ENCODE data around the gene GRB10. TPM values are rescaled to one million over a fixed set of nuclear protein-coding genes. Genes with fewer than 3 reads are reported as not detected.
"Not testable (repeated sequence)": the region's sequence is repeated elsewhere in the genome, so short reads cannot be mapped to it uniquely, and the experiment has no call there.

The GRB10 gene
- total RNA-seq, 2 donors from 2014 or later: 1.1 to 1.7 TPM

GRCh38 chr7:50553973-50554372 is 228.7 kb downstream of the GRB10 start:
- no peak for ATAC-seq (replicated peaks)
- no peak overlapping the region for H3K27ac Mint-ChIP-seq
- H3K36me3 Mint-ChIP-seq (ENCODE audit: low read depth): no peaks in the 10 kb centered on the region
- H3K4me1 Mint-ChIP-seq: no peaks in the 10 kb centered on the region
- no peaks in the 10 kb centered on the region for H3K9me3 Mint-ChIP-seq
- no peak overlapping the region for H3K4me3 Mint-ChIP-seq
- peaks cover 23% of the 10 kb centered on the region for H3K27me3 Mint-ChIP-seq

- Mint-ChIP-seq H3K27me3 (peaks cover 18% of the 10 kb centered on the region), H3K36me3 (ENCODE audit: low read depth) (no peaks in the 10 kb centered on the region), H3K9me3 (no peaks in the 10 kb centered on the region), H3K4me1 (no peaks in the 10 kb centered on the region), H3K4me3 (no peak overlapping the region), H3K27ac (no peak overlapping the region)
- no peak for ATAC-seq (replicated peaks)
These were observed 229.8 kb downstream of the GRB10 start for GRCh38 chr7:50552921-50553320.

GRCh38 chr7:50552139-50552538 is 230.6 kb downstream of the GRB10 start:
- no peaks in the 10 kb centered on the region for H3K36me3 Mint-ChIP-seq (ENCODE audit: low read depth)
- no peak overlapping the region for H3K27ac Mint-ChIP-seq
- no peak for ATAC-seq (replicated peaks)
- H3K27me3 Mint-ChIP-seq: peaks cover 13% of the 10 kb centered on the region
- no peaks in the 10 kb centered on the region for H3K9me3 Mint-ChIP-seq
- H3K4me3 Mint-ChIP-seq: no peak overlapping the region
- H3K4me1 Mint-ChIP-seq: no peaks in the 10 kb centered on the region

GRCh38 chr7:50545613-50546012 is 237.1 kb downstream of the GRB10 start:
- not testable (repeated sequence) for H3K4me3 Mint-ChIP-seq; H3K27ac Mint-ChIP-seq; H3K9me3 Mint-ChIP-seq; H3K4me1 Mint-ChIP-seq; H3K27me3 Mint-ChIP-seq; H3K36me3 Mint-ChIP-seq (ENCODE audit: low read depth); ATAC-seq (replicated peaks)

GRCh38 chr7:50544992-50545391 is 237.7 kb downstream of the GRB10 start:
- Mint-ChIP-seq H3K4me1 (no peaks in the 10 kb centered on the region), H3K9me3 (no peaks in the 10 kb centered on the region), H3K4me3 (no peak overlapping the region), H3K27me3 (no peaks in the 10 kb centered on the region), H3K36me3 (ENCODE audit: low read depth) (no peaks in the 10 kb centered on the region), H3K27ac (no peak overlapping the region)
- no peak for ATAC-seq (replicated peaks)

- no peak for ATAC-seq (replicated peaks)
- Mint-ChIP-seq H3K4me3 (no peak overlapping the region), H3K9me3 (no peaks in the 10 kb centered on the region), H3K36me3 (ENCODE audit: low read depth) (no peaks in the 10 kb centered on the region), H3K27ac (no peak overlapping the region), H3K4me1 (no peaks in the 10 kb centered on the region), H3K27me3 (no peaks in the 10 kb centered on the region)
These were observed 238.8 kb downstream of the GRB10 start for GRCh38 chr7:50543776-50544442.

GRCh38 chr7:50542132-50542531 is 240.6 kb downstream of the GRB10 start:
- H3K27ac Mint-ChIP-seq: no peak overlapping the region
- H3K36me3 Mint-ChIP-seq (ENCODE audit: low read depth): no peaks in the 10 kb centered on the region
- H3K27me3 Mint-ChIP-seq: no peaks in the 10 kb centered on the region
- H3K9me3 Mint-ChIP-seq: no peaks in the 10 kb centered on the region
- no peak overlapping the region for H3K4me3 Mint-ChIP-seq
- no peaks in the 10 kb centered on the region for H3K4me1 Mint-ChIP-seq
- no peak for ATAC-seq (replicated peaks)

GRCh38 chr7:50540785-50541579 is 241.7 kb downstream of the GRB10 start:
- Mint-ChIP-seq H3K4me3 (no peak overlapping the region), H3K36me3 (ENCODE audit: low read depth) (no peaks in the 10 kb centered on the region), H3K27me3 (peaks cover 3% of the 10 kb centered on the region), H3K27ac (no peak overlapping the region), H3K9me3 (no peaks in the 10 kb centered on the region), H3K4me1 (no peaks in the 10 kb centered on the region)
- ATAC-seq (replicated peaks): no peak

Other genes with a start within 250 kb of the GRB10 start
- not detected for gene DDC, start 217.5 kb downstream of the GRB10 start, total RNA-seq